HepG2 (cell line): Measurements from ENCODE around the gene OR52N1. TPM values are rescaled to one million over a fixed set of nuclear protein-coding genes. Genes with fewer than 3 reads are reported as not detected.

Source experiments
- ATAC-seq: fragments of 200-7000 bp; cut with Tn5 transposase; 3 replicates; pipeline ENCODE4 v1.9.1; 2020; ENCODE audit warnings: mild to moderate bottlenecking, moderate library complexity
- BruUV-seq: library from RNA; stranded (reverse); fragments of 400-500 nt; replicated peaks from 2 replicates; lab custom pipeline; 2021; lab: Mats Ljungman, UMichigan
- CTCF ChIA-PET: fragments of 300-600 bp; formaldehyde crosslinking; extraction: SDS; loops from one replicate; lab custom pipeline; 2021; ENCODE audit warnings: low total read pairs, inconsistent platforms, low intra/inter-chr PET ratio; lab: Yijun Ruan, JAX
- POLR2A ChIA-PET: fragments of 350-600 bp; sonication (Branson Sonifier 250); formaldehyde crosslinking; loops from one replicate; lab custom pipeline; 2020; ENCODE audit warnings: antibody characterized with exemption, inconsistent platforms; lab: Yijun Ruan, JAX
- DNase-seq: peaks from one replicate; pipeline ENCODE4 v3.0.0-alpha.2; 2015; ENCODE audit warnings: low spot score
- FAIRE-seq: peaks from 3 replicates; lab custom pipeline; 2011; peaks lifted over from hg19 to GRCh38; lab: Jason Lieb, UNC
- H2AFZ ChIP-seq: one replicate; pipeline ENCODE4 v1.6.1; 2011; ENCODE audit warnings: low read length, inconsistent platforms
- H3K27ac ChIP-seq: fragments of 300-600 bp; 3 replicates; pipeline ENCODE4 v1.8.0; 2011; ENCODE audit warnings: mixed run types, mild to moderate bottlenecking, mixed read lengths, low read length, inconsistent platforms; ENCODE audit not compliant: insufficient read depth; ENCODE audit errors: extremely low read length
- H3K27me3 ChIP-seq, 2 experiments: fragments of 200-600 bp in 1 of 2; 2 replicates in 1 of 2; 3 replicates in 1 of 2; pipeline versions ENCODE4 v1.6.0 to v1.8.0; 2011; ENCODE audit warnings: low read length in 2 of 2, mild to moderate bottlenecking in 2 of 2, moderate library complexity in 2 of 2, inconsistent platforms in 1 of 2; ENCODE audit not compliant: insufficient read depth in 2 of 2, control insufficient read depth in 1 of 2
- H3K36me3 ChIP-seq, 2 experiments: fragments of 200-600 bp in 1 of 2; replicated peaks in 1 of 2; 2 replicates in 1 of 2; 3 replicates in 1 of 2; pipeline versions ENCODE4 v1.5.1 to v1.8.0; 2011; ENCODE audit warnings: low read length in 2 of 2, inconsistent platforms in 1 of 2; ENCODE audit not compliant: insufficient read depth in 2 of 2, control insufficient read depth in 1 of 2
- H3K4me1 ChIP-seq: 2 replicates; pipeline ENCODE4 v1.5.1; 2012; ENCODE audit warnings: low read length, inconsistent platforms; ENCODE audit not compliant: insufficient read depth
- H3K4me2 ChIP-seq: 2 replicates; pipeline ENCODE4 v1.6.0; 2011; ENCODE audit warnings: low read depth, low read length, inconsistent platforms
- H3K4me3 ChIP-seq, 3 experiments: fragments of 200-600 bp in 1 of 3; sonication (generic), shearing (Covaris generic) in 1 of 3; replicated peaks in 1 of 3; 2 replicates each; pipeline ENCODE4 v1.5.1; 2011 to 2016; ENCODE audit warnings: low read length in 3 of 3, inconsistent platforms in 2 of 3, low read depth in 2 of 3, mild to moderate bottlenecking in 2 of 3, control low read depth in 1 of 3, mixed read lengths in 1 of 3; ENCODE audit not compliant: insufficient read depth in 1 of 3
- H3K79me2 ChIP-seq: one replicate; pipeline ENCODE4 v1.6.1; 2011; ENCODE audit warnings: low read length, inconsistent platforms; ENCODE audit not compliant: insufficient read depth
- H3K9ac ChIP-seq: 2 replicates; pipeline ENCODE4 v1.6.0; 2011; ENCODE audit warnings: mild to moderate bottlenecking, low read depth, low read length, inconsistent platforms; ENCODE audit not compliant: insufficient read depth
- H3K9me3 ChIP-seq: 2 replicates; pipeline ENCODE4 v1.5.1; 2012; ENCODE audit warnings: mild to moderate bottlenecking, low read length
- H4K20me1 ChIP-seq: 2 replicates; pipeline ENCODE4 v1.6.0; 2011; ENCODE audit warnings: inconsistent platforms, mild to moderate bottlenecking, low read length, moderate library complexity; ENCODE audit not compliant: insufficient read depth
- ELF4 ChIP-seq: sonication (generic); formaldehyde crosslinking; IDR thresholded peaks from 2 replicates; pipeline ENCODE4 v1.5.0; 2020; ENCODE audit warnings: missing genetic modification reagents, mild to moderate bottlenecking, moderate library complexity, borderline replicate concordance
- ERF ChIP-seq: IDR thresholded peaks from 2 replicates; pipeline ENCODE4 v1.6.1; 2018; ENCODE audit warnings: missing biosample characterization, missing genetic modification reagents
- GLI4 ChIP-seq: sonication (generic); formaldehyde crosslinking; IDR thresholded peaks from 2 replicates; pipeline ENCODE4 v1.5.1; 2020; ENCODE audit warnings: missing genetic modification reagents, mild to moderate bottlenecking, moderate library complexity, borderline replicate concordance
- MAFK ChIP-seq, 2 experiments: IDR thresholded peaks in 1 of 2; conservative IDR thresholded peaks in 1 of 2; 2 replicates each; pipeline ENCODE4 v1.6.1; 2011; ENCODE audit warnings: improper control_type of control experiment in 2 of 2, low read length in 2 of 2
- MXI1 ChIP-seq: IDR thresholded peaks from 3 replicates; pipeline ENCODE4 v1.6.1; 2012; ENCODE audit warnings: low read depth, low read length, inconsistent platforms, borderline replicate concordance
- NR2F1 ChIP-seq, 2 experiments: fragments of 450-650 bp in 1 of 2; formaldehyde crosslinking in 1 of 2; IDR thresholded peaks; 2 replicates each; pipeline versions ENCODE4 v1.5.0 to v1.6.1; 2016 to 2020; ENCODE audit warnings: mild to moderate bottlenecking in 1 of 2, missing compliant biosample characterization in 1 of 2, missing genetic modification reagents in 1 of 2, moderate library complexity in 1 of 2
- SIN3B ChIP-seq: fragments of 150-350 bp; IDR thresholded peaks from 2 replicates; pipeline ENCODE4 v1.6.1; 2014; ENCODE audit warnings: low read length
- ZC3H13 ChIP-seq: sonication (generic); formaldehyde crosslinking; IDR thresholded peaks from 2 replicates; pipeline ENCODE4 v1.8.1; 2023; ENCODE audit warnings: mild to moderate bottlenecking, missing genetic modification reagents, moderate library complexity
- ZFAT ChIP-seq: sonication (generic); formaldehyde crosslinking; conservative IDR thresholded peaks from 2 replicates; pipeline ENCODE4 v1.8.1; 2023; ENCODE audit warnings: missing genetic modification reagents, inconsistent platforms
- ZNF10 ChIP-seq: sonication (generic); formaldehyde crosslinking; IDR thresholded peaks from 2 replicates; pipeline ENCODE4 v1.4.0; 2020; ENCODE audit warnings: mild to moderate bottlenecking, low read depth, missing genetic modification reagents, borderline replicate concordance
- WGBS: methylation state at CpG from one replicate; pipeline ENCODE4 v1.1.6; 2017; ENCODE audit warnings: low lambda C conversion rate; 5-methylcytosine and 5-hydroxymethylcytosine counted together
- in situ Hi-C: cut with HindIII; loops from 2 replicates; pipeline ENCODE4 v1.10.0; 2017; ENCODE audit warnings: low pct_unique_long_range_greater_than_20kb; ENCODE audit not compliant: extremely low pct_ligation_motif_present
- intact Hi-C: fragments of 100-400 bp; cut with micrococcal nuclease; formaldehyde crosslinking; loops from one replicate; pipeline ENCODE4 v1.10.0; 2022; ENCODE audit not compliant: unreplicated experiment
- polyA plus RNA-seq, 8 experiments: library from polyadenylated mRNA; depleted of rRNA in 3 of 8; stranded (reverse) in 7 of 8; unstranded in 1 of 8; fragments of >200 nt; fragmentation: Illumina TruSeq in 4 of 8; extraction: Trizol in 4 of 8; gene quantifications; 2 replicates each; pipeline versions ENCODE4 v1.2.1 to v1.2.3, GENCODE V29; 2011 to 2016; ENCODE audit warnings: low read depth in 4 of 8, missing spikeins in 1 of 8, mixed read lengths in 1 of 8; ENCODE audit not compliant: insufficient read depth in 1 of 8
- total RNA-seq, 5 experiments: library from RNA; depleted of rRNA; stranded (reverse); fragments of >200 nt; fragmentation: Illumina TruSeq; extraction: Trizol; gene quantifications; 2 replicates each; pipeline ENCODE4 v1.2.3, GENCODE V29; 2016; ENCODE audit warnings: low read depth in 1 of 5
- TF ChIP-seq, protein P1 (sequence below): sonication (generic); formaldehyde crosslinking; IDR thresholded peaks from 2 replicates; pipeline ENCODE4 v1.4.0; 2020; ENCODE audit warnings: missing genetic modification reagents, mild to moderate bottlenecking, borderline replicate concordance

Gene OR52N1
- total and polyA plus RNA-seq, 2 of the 13 experiments (the other 11 are each of a cell fraction or from before 2014, with no cell fraction given): not detected

DNA sequence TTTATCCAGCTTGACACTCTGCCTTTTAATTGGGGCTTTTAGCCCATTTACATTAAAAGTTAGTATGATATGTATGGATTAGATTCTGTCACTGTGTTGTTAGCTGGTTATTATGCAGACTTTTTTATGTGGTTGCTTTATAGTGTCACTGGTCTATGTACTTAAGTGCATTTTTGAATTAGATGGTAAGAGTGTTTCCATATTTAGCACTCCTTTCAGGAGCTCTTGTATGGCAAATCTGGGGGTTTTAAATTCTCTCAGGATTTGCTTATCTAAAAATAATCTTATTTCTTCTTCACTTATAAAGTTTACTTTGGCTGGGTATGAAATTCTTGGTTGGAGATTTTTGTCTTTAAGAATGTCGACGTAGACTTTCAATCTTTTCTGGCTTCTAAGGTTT, 46.6 kb upstream of the OR52N1 start:
- intact Hi-C loops: no loop called here
- H3K79me2 ChIP-seq: no peaks in the 10 kb centered on the region
- no peaks in the 10 kb centered on the region for H3K4me1 ChIP-seq
- TF ChIP-seq ZC3H13 (CRISPR knock-in tag) (no peak), ERF (no peak), ZNF10 (CRISPR knock-in tag) (no peak), SIN3B (no peak), ELF4 (CRISPR knock-in tag) (no peak), ZFAT (CRISPR knock-in tag) (no peak), MXI1 (no peak), MAFK (conservative IDR thresholded peaks at IDR 0.05 in 1 of 2, IDR thresholded peaks at IDR 0.05 in 1 of 2; ENCODE audit: low read length in 2 of 2) (no peak), NR2F1 (CRISPR knock-in tag; IDR thresholded peaks at IDR 0.05) (no peak), GLI4 (CRISPR knock-in tag) (no peak)
- TF ChIP-seq, protein P1, sequence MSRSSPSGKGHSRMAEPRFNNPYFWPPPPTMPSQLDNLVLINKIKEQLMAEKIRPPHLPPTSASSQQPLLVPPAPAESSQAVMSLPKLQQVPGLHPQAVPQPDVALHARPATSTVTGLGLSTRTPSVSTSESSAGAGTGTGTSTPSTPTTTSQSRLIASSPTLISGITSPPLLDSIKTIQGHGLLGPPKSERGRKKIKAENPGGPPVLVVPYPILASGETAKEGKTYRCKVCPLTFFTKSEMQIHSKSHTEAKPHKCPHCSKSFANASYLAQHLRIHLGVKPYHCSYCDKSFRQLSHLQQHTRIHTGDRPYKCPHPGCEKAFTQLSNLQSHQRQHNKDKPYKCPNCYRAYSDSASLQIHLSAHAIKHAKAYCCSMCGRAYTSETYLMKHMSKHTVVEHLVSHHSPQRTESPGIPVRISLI (CRISPR knock-in tag): no peak
- H3K9ac ChIP-seq: no peak overlapping the region
- in situ Hi-C loops: no loop called here
- H3K27ac ChIP-seq: no peak overlapping the region
- H3K36me3 ChIP-seq: no peaks in the 10 kb centered on the region
- no peak overlapping the region for H2AFZ ChIP-seq
- no peak overlapping the region for H3K4me2 ChIP-seq
- no peaks in the 10 kb centered on the region for H3K9me3 ChIP-seq
- no TSS peak for BruUV-seq
- no peaks in the 10 kb centered on the region for H4K20me1 ChIP-seq
- POLR2A ChIA-PET: no interaction called here
- DNase-seq (no peak), ATAC-seq (no peak), FAIRE-seq (no peak)
- CTCF ChIA-PET: no interaction called here
- no peak overlapping the region for H3K4me3 ChIP-seq
- no peaks in the 10 kb centered on the region for H3K27me3 ChIP-seq
- WGBS: 27% methylated on average over 2 of the region's 2 CpGs
